Subcutaneous adipose tissue (tissue), 4 donors: ENCODE data around the gene ASMTL. TPM values are rescaled to one million over a fixed set of nuclear protein-coding genes. Genes with fewer than 3 reads are reported as not detected.

Experiments
- total RNA-seq, 4 donors: library from RNA; depleted of rRNA; stranded (reverse); fragments of >200 nt; gene quantifications; one replicate each; pipeline ENCODE4 v1.1.0, GENCODE V29; 2016
- TF ChIP-seq, protein P1 (sequence below): fragments of 450-650 bp; IDR thresholded peaks from one replicate; pipeline ENCODE4 v1.5.1; 2016; ENCODE audit warnings: low read depth, mild to moderate bottlenecking, control low read depth, antibody characterized with exemption, moderate library complexity

Gene ASMTL
- total RNA-seq, 4 donors from 2014 or later = 13.4 to 31.5 (median 24.5) TPM

DNA sequence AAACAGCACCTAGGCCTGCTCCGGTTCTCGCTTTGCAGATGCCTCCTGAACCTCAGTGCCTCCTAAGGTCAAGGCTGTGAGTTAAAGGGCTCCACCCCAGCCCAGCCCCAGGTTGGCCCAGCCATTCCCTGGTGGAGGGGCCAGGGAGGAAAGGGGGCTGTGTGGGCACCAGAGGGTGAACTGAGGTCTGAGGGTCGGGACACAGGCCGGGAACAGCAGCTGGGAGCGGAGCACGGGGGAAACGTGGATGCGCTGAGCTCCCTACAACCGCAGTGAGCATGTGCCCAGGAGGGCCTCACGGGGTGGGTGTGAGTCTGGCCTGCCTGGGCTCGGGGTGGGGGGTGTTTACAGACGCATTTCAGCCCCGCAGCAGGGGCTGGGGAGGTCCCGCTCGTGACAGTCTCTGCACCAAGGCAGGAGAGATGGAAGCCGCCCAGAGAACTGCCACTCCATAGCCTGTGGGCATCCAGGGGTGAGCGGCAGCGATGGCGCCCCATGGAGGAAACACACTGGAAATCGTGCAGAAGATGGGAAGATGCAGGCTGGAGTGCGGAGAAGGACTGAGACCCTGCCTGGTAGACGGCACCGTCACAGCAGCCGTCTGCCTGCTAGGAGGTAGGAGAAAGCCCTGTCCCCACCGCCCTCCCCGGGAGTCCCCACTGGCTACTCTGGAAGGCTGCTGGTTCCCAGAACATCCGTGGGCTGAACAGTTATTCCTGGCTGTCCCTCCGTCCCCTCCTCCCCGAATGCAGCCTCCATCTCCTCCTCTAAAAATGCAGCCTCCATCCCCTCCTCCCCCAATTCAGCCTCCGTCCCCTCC lies 50.9 kb downstream of the ASMTL start:
- TF ChIP-seq, protein P1, sequence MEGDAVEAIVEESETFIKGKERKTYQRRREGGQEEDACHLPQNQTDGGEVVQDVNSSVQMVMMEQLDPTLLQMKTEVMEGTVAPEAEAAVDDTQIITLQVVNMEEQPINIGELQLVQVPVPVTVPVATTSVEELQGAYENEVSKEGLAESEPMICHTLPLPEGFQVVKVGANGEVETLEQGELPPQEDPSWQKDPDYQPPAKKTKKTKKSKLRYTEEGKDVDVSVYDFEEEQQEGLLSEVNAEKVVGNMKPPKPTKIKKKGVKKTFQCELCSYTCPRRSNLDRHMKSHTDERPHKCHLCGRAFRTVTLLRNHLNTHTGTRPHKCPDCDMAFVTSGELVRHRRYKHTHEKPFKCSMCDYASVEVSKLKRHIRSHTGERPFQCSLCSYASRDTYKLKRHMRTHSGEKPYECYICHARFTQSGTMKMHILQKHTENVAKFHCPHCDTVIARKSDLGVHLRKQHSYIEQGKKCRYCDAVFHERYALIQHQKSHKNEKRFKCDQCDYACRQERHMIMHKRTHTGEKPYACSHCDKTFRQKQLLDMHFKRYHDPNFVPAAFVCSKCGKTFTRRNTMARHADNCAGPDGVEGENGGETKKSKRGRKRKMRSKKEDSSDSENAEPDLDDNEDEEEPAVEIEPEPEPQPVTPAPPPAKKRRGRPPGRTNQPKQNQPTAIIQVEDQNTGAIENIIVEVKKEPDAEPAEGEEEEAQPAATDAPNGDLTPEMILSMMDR = no peak

DNA sequence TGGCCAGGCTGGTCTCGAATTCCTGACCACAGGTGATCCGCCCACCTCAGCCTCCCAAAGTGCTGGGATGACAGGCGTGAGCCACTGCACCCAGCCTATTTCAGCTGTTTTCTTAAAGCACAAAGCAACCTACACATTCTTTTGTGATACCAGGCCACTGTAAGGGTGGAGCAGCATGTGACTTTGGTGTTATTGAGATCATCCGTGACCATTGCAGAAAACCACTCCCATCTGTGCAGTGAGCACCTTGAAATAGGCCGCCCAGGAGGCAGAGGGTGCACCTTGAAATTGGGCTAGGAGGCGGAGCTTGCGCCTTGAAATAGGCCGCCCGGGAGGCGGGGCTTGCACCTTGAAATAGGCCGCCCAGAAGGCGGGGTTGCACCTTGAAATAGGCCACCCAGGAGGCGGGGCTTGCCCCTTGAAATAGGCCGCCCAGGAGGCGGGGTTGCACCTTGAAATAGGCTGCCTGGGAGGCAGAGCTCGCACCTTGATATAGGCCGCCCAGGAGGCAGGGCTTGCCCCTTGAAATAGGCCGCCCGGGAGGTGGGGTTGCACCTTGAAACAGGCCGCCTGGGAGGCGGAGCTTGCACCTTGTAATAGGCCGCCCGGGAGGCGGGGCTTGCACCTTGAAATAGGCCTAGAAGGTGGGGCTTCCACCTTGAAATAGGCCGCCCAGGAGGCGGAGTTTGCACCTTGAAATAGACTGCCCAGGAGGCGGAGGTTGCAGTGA lies 51.8 kb downstream of the ASMTL start:
- TF ChIP-seq, protein P1 = no peak

DNA sequence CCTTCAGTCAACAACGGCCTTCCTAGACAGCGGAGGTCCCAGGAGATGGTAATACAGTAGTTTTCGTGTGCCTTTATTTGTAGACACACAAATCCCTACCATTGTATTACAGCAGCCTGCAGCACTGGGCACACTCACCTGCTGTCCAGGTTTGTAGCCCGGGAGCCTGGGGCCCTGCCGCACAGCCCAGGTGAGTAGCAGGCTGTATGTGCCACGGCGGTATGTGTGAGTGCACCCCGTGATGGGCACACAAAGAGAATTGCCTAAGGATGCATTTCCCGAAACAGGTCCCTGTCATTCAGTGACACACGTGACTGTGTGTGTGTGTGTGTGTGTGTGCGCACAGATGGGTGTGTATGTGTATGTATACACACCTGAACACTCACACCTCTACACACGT lies 52.7 kb downstream of the ASMTL start:
- TF ChIP-seq, protein P1 = no peak

DNA sequence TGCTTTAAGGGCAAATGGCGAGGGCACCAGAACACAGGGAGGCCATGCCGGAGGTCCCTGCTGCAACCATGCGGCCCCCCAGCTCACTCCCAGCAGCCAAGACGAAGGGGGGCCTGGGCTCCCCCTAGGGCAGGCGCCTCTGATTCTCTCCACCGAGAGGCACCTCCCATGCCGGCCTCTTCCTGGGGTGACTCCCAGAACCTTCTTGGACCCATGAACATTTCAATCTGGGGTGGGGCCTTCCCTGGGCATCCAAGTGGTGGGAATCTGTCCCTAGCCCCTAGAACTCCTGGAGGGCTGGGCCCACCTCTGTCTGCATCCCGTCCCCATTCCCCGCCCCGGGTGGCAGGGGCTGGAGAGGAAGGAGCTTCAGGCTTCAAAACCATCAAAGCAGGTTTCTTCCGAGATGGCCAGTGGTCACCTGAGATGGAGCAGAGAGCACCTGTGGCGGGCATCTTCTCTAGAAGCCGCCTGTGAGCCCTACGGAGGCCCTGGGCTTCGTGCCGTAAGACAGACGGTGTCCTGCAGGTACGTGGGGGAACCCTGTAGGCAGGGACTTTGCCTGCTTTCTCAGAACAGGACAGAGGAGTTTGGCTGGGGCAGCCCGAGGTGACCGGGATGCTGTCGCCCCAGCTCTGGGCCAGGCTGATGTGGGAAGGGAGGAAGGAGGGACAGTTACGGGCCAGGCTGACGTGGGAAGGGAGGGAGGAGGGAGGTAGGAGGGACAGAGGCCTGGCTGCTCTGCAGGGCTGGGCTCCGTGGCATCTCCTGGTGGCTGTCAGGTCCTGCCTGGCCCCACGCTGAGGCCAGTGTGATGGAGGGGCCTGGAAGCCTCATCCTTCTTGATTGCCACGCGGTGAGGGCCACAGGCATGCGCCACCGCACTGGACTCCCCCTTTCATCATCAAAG lies 54.0 kb downstream of the ASMTL start:
- TF ChIP-seq, protein P1 = no peak

- TF ChIP-seq, protein P1 = no peak
Measured at GRCh38 chrX:1397441-1398270, 55.1 kb downstream of the ASMTL start.

- TF ChIP-seq, protein P1 = no peak
Measured at GRCh38 chrX:1397001-1397400, 55.7 kb downstream of the ASMTL start.
